D341Med (cell line): ENCODE results near the gene STAP1.
"Not testable (repeated sequence)": the region's sequence is repeated elsewhere in the genome, so short reads cannot be mapped to it uniquely, and the experiment has no call there.

Experiments used
- DNase-seq: peaks from one replicate; pipeline ENCODE4 v3.0.0; 2012; ENCODE audit warnings: low spot score

Gene STAP1

DNA sequence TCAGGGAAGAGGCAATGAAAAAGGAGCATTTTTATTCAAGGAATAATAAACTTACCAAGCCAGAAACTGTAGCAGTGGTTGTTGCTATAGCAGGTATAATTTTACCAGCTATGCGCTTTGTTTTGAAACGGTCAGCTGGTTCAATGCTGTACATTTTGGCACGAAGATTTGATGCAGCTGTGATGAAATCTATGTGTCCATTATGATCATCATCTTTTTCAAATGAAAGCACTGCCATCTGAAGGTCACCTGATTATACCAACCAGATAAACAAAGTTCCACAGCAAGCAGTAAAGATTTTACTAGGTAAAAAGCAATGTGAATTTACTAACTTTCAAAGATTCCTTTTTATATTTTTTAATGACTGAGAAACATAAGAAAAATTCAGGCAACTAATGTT, 66.4 kb downstream of the STAP1 start:
- DNase-seq = no peak

DNA sequence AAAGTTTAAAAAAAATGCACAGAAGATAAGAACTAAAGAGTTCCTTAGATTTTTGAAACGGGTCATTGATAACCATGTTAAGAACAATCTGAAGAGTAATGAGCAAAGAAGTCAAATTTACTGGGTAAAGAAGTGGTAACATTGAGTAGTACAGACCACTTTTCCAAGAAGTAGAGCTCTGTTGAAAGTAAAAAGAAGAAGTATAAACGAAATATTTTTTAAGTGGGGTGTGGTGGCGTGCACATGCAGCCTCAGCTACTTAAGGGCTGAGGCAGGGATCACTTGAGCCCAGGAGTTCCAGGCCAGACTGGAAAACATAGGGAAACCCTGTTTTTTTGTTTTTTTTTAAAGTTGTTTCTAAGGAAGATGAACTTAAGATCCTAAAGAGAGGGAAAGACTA, 74.0 kb downstream of the STAP1 start:
- no peak for DNase-seq

DNA sequence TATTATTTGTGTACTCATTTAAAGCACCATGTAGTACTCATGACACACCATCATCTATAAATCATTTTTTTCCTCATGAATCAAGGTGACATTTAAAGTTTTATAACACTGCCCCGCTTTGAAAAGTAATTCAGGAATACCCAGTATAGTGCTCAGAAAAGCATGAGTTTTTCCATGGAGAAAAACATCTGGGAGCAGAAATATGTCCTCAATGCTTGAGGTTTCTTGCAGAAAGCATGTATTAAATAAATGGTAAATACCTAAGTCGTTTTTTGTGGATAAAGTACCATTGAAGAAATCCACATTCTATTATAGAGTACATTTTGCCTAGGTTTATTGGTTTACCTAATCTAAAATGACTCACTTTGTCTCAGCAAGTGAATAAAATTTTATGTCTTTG, 76.2 kb downstream of the STAP1 start:
- DNase-seq = no peak

DNA sequence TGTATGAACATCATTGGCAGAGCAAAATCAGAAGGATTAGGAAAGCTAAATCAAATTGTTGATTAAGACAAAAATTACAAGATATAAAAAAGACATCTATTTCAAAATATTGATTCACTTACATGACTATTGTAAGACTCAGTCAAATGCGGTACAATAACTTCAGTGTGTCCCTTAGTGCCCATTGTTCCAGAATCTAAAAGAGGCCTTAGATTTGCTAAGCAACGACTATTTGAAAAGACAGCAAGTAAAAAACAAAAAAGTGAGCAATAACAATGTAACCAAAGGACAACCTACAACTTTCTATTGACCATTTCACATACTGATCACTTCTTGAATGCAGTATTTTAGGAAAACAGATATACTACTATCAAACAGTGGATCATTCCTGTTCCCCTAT, 76.8 kb downstream of the STAP1 start:
- no peak for DNase-seq

DNA sequence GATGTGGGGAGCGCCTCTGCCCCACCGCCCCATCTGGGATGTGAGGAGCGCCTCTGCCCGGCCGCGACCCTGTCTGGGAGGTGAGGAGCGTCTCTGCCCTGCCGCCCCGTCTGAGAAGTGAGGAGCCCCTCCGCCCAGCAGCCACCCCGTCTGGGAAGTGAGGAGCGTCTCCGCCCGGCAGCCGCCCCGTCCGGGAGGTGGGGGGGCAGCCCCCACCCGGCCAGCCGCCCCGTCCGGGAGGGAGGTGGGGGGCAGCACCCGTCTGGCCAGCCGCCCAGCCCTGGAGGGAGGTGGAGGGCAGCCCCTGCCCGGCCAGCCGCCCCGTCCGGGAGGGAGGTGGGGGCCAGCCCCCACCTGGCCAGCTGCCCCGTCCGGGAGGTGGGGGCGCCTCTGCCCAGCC, 78.5 kb downstream of the STAP1 start:
- not testable (repeated sequence) for DNase-seq

DNA sequence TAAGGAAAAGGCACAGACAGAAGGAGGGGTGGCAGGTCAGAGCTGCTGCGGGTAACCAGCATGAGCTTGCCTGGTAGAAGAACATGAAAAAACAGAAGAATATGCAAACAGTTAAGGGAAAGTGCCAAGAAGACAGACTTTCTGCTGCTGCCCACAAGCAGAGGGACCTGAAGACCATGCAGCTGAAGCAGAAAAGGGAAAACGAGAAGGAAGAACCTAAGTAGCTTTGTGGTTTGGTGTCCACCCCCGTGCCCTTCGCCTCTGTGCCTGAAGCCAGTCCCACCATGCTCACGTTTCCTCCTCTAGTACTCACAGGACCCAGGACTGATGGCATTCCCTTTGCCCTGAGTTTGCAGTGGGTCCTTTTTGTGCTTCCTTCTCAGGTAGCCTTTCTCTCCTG, 79.6 kb downstream of the STAP1 start:
- DNase-seq = no peak

DNA sequence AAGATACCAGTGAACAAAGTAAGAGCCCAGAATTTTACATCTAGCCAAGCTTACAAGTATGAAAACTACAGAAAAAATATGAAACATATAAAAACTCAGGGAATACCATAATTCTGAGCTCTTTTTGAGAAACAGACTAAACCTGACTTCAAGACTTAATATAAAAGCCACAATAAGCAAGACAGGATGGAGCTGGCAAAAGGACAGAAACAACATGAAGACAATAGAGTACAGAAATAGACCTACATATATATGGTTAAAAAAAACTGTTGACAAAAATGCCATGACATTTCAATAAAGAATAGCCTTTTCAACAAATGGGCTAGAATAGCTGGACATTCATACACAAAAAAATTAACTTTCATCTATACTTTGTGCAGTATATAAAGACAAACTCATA, 93.0 kb downstream of the STAP1 start:
- DNase-seq = no peak
